ENCODE data around the gene MAP2. TPM values are rescaled to one million over a fixed set of nuclear protein-coding genes. Genes with fewer than 3 reads are reported as not detected.

Gene MAP2
- total and polyA plus RNA-seq, 4 donors: 0.70 to 4.2 (median 1.9) TPM

GRCh38 chr2:209680596-209680995 is 256.7 kb downstream of the MAP2 start:
- no peak for DNase-seq (ENCODE audit: low spot score)
- H3K36me3 ChIP-seq (ENCODE audit: control insufficient read depth in 4 of 4, insufficient read depth in 3 of 4, low read depth in 1 of 4, low read length in 3 of 4): no peaks in the 10 kb centered on the region
- no peak overlapping the region for H3K27ac ChIP-seq (ENCODE audit: low read depth in 1 of 2, low read length in 2 of 2)
- H3K4me1 ChIP-seq (ENCODE audit: control insufficient read depth in 4 of 4, insufficient read depth in 4 of 4, low read length in 3 of 4): no peaks in the 10 kb centered on the region
- TF ChIP-seq REST (IDR thresholded peaks at IDR 0.05): no peak
- no peak for TF ChIP-seq NR2F2 (IDR thresholded peaks at IDR 0.05)
- TF ChIP-seq FOXA1 (IDR thresholded peaks at IDR 0.05): no peak
- no peak for TF ChIP-seq YY1 (IDR thresholded peaks at IDR 0.05)
- no peak for TF ChIP-seq HNF4A (conservative IDR thresholded peaks at IDR 0.05)
- TF ChIP-seq, protein P1, sequence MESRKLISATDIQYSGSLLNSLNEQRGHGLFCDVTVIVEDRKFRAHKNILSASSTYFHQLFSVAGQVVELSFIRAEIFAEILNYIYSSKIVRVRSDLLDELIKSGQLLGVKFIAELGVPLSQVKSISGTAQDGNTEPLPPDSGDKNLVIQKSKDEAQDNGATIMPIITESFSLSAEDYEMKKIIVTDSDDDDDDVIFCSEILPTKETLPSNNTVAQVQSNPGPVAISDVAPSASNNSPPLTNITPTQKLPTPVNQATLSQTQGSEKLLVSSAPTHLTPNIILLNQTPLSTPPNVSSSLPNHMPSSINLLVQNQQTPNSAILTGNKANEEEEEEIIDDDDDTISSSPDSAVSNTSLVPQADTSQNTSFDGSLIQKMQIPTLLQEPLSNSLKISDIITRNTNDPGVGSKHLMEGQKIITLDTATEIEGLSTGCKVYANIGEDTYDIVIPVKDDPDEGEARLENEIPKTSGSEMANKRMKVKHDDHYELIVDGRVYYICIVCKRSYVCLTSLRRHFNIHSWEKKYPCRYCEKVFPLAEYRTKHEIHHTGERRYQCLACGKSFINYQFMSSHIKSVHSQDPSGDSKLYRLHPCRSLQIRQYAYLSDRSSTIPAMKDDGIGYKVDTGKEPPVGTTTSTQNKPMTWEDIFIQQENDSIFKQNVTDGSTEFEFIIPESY (IDR thresholded peaks at IDR 0.05): no peak
- no peaks in the 10 kb centered on the region for H3K27me3 ChIP-seq (ENCODE audit: control insufficient read depth in 4 of 4, insufficient read depth in 4 of 4, low read length in 3 of 4)
- no peak overlapping the region for H3K4me3 ChIP-seq (ENCODE audit: low read depth in 1 of 3, low read length in 3 of 3)
- H3K9me3 ChIP-seq (ENCODE audit: control insufficient read depth in 4 of 4, low read length in 3 of 4): no peaks in the 10 kb centered on the region
- H3K9ac ChIP-seq (ENCODE audit: low read depth in 1 of 2, low read length in 2 of 2): no peak overlapping the region
- WGBS: 93% methylated on average over 1 of the region's 1 CpG

GRCh38 chr2:209681201-209681735 is 257.4 kb downstream of the MAP2 start:
- no peak for TF ChIP-seq CTCF (IDR thresholded peaks at IDR 0.05; ENCODE audit: low read depth, low read length, missing input control)
- no peak for TF ChIP-seq SP1 (IDR thresholded peaks at IDR 0.05)
- no peak for TF ChIP-seq RXRA (IDR thresholded peaks at IDR 0.05)
- TF ChIP-seq, protein P2, sequence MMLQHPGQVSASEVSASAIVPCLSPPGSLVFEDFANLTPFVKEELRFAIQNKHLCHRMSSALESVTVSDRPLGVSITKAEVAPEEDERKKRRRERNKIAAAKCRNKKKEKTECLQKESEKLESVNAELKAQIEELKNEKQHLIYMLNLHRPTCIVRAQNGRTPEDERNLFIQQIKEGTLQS (IDR thresholded peaks at IDR 0.05): no peak
- no peak for TF ChIP-seq REST (IDR thresholded peaks at IDR 0.05)
- no peak for TF ChIP-seq EGR1 (IDR thresholded peaks at IDR 0.05; ENCODE audit: low read depth in 2 of 2)
- no peaks in the 10 kb centered on the region for H3K4me1 ChIP-seq (ENCODE audit: control insufficient read depth in 4 of 4, insufficient read depth in 4 of 4, low read length in 3 of 4)
- no peak overlapping the region for H3K9ac ChIP-seq (ENCODE audit: low read depth in 1 of 2, low read length in 2 of 2)
- no peaks in the 10 kb centered on the region for H3K9me3 ChIP-seq (ENCODE audit: control insufficient read depth in 4 of 4, low read length in 3 of 4)
- no peaks in the 10 kb centered on the region for H3K36me3 ChIP-seq (ENCODE audit: control insufficient read depth in 4 of 4, insufficient read depth in 3 of 4, low read depth in 1 of 4, low read length in 3 of 4)
- DNase-seq (ENCODE audit: low spot score): no peak
- WGBS: 62% methylated on average over 1 of the region's 1 CpG
- H3K4me3 ChIP-seq (ENCODE audit: low read depth in 1 of 3, low read length in 3 of 3): no peak overlapping the region
- H3K27me3 ChIP-seq (ENCODE audit: control insufficient read depth in 4 of 4, insufficient read depth in 4 of 4, low read length in 3 of 4): no peaks in the 10 kb centered on the region
- H3K27ac ChIP-seq (ENCODE audit: low read depth in 1 of 2, low read length in 2 of 2): no peak overlapping the region

All from liver (tissue), 9 donors.